Coronary artery (tissue), 2 donors: ENCODE measurements around the gene COL5A1.
A peak's percentile ranks its signal among the peaks of the same experiment; 100 is the strongest.

Experiments used
- DNase-seq: peaks from one replicate; pipeline ENCODE4 v3.0.0-alpha.2; 2017; ENCODE audit warnings: low spot score
- H3K27ac ChIP-seq, 2 donors: fragments of 200-600 bp; sonication (generic); one replicate each; pipeline ENCODE4 v1.5.1; 2016 to 2019
- H3K4me3 ChIP-seq: fragments of 200-600 bp; sonication (generic); 2 replicates; pipeline ENCODE4 v1.5.1; 2016; ENCODE audit warnings: mild to moderate bottlenecking, moderate library complexity
- TF ChIP-seq, protein P1 (sequence below): fragments of 200-600 bp; sonication (generic); IDR thresholded peaks from one replicate; pipeline ENCODE4 v1.5.1; 2019; ENCODE audit warnings: antibody characterized with exemption

The COL5A1 gene

DNA sequence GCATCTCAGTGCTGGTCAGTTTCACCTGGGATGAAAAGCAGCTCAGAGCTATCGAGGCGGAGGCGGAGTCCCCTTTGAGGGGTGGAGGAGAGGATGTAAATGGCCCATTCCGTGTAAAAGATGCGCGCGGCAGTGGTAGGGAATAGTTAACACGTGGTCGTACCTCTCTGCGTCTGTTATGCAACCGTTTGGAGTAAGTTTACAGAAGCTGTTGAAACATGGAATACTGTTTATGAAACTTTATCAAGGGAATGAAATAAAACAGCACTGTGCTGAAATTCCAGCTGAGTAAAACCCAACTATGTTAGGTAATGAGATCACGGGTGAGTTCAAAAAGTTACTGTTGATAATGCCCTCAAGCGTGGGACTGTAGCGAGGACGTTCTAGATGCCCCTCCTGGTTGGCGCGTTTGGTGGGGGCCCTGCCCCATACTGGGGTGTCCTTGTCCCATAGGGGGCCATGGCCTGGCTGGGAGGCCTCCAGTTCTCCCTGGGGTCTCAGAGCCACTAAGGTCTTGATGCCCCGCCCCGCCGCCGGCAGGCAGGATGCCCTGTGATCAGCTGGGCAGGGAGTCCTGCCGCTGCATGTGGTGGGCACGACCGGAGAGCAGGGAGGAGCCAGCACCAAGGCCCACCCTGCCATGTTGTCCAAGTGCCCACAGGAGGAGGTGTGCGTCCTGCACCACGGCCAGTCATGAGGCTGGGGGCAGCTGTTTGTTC is 90.9 kb downstream of the COL5A1 start:
- peak overlapping the region in 1 of 2 donors; percentile 37 for H3K27ac ChIP-seq
- H3K4me3 ChIP-seq: no peak overlapping the region
- TF ChIP-seq, protein P1, sequence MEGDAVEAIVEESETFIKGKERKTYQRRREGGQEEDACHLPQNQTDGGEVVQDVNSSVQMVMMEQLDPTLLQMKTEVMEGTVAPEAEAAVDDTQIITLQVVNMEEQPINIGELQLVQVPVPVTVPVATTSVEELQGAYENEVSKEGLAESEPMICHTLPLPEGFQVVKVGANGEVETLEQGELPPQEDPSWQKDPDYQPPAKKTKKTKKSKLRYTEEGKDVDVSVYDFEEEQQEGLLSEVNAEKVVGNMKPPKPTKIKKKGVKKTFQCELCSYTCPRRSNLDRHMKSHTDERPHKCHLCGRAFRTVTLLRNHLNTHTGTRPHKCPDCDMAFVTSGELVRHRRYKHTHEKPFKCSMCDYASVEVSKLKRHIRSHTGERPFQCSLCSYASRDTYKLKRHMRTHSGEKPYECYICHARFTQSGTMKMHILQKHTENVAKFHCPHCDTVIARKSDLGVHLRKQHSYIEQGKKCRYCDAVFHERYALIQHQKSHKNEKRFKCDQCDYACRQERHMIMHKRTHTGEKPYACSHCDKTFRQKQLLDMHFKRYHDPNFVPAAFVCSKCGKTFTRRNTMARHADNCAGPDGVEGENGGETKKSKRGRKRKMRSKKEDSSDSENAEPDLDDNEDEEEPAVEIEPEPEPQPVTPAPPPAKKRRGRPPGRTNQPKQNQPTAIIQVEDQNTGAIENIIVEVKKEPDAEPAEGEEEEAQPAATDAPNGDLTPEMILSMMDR: no peak
- DNase-seq: no peak

DNA sequence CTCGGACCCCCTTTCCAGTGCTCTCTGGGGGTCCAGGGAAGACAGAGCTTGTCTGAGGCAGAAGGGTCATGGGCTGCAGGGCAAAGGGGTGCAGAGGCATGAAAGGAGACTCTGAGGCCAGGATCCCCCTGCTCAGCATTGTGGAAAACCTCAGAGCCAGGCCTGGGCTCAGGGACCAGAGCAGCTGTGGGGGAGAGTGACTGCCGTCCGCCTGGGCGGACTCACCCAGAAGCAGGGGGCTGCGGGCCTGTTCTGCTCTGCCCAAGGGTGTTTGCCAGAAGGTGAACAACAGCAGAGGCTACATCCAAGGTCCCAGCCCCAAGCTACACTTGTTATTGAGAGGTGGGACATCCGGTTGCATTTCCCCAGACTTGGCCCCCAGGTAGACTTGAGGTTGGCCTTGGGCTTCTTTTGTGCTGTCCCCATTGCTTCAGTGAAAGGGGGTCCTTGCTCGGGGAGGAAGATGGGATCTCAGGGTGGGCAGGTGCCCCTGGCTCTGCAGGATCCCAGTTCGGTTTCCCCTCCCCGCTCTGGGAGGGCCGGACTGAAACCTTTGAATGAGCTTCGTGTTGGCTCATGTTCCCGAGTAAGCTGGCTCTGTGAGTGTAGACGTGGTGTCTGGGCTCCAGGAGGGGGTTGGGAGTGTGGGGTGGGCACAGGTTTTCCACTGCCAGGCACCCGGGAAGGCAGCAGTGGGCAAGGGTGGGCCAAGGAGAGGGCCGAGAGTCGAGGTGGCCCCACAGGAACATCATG is 92.1 kb downstream of the COL5A1 start:
- Histone ChIP-seq H3K27ac (peak overlapping the region in 1 of 2 donors; percentile 37), H3K4me3 (no peak overlapping the region)
- TF ChIP-seq, protein P1: no peak
- no peak for DNase-seq

DNA sequence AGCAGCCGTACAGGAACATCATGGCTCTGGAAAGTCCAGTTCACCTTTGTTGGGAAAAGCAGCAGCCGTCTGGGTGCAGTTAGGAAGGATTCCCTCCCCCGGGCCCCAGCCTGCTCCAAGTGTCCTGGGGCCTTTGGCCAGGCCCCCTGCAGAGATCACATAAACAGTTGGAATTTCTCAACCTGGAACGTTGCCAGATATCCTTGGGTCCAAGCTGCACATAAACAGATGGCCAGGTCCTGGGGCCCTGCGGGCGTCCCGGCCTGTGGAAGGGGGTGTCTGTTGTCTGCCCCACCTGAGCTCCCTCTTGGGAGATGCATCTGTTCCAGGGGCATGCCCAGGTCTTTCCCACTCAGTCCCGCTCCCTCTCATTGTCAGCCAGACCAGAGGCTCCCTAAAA is 92.7 kb downstream of the COL5A1 start:
- no peak overlapping the region for H3K4me3 ChIP-seq
- DNase-seq: no peak
- TF ChIP-seq, protein P1: no peak
- H3K27ac ChIP-seq: peak overlapping the region in 1 of 2 donors; percentile 37

DNA sequence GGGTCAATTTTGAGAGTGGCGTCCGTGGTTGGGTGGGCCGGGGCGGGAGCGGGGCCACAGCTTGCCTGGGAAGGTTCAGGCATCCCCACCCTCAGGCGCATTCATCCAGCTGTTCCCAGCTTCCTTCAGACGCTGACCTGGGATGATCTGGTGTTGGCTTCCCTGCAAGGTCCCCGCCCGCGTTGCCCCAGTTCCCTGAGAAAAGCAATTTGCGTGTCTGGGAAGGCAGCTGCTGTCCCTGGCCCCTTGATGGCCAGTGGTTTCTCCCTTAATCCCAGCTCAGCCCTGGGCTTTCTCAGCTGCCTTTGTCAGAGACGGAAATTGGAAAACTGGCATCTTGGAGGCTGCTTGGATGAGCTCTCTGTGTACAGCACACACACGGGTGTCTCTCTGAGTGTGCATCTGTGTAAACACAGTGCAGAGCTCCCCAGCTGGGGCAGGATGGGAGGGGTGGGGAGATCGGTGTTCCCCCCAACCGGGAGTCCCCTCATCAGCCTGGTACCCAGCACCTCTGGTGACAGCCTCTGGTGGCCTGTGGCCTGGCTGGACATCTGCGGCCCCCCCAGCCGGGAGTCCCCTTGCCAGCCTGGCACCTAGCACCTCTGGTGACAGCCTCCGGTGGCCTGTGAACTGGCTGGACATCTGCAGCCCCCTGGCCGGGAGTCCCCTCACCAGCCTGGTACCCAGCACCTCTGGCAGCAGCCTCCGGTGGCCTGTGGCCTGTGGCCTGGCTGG is 94.0 kb downstream of the COL5A1 start:
- H3K27ac ChIP-seq: peak overlapping the region in 1 of 2 donors; percentile 68
- DNase-seq: no peak
- no peak overlapping the region for H3K4me3 ChIP-seq
- TF ChIP-seq, protein P1: no peak

DNA sequence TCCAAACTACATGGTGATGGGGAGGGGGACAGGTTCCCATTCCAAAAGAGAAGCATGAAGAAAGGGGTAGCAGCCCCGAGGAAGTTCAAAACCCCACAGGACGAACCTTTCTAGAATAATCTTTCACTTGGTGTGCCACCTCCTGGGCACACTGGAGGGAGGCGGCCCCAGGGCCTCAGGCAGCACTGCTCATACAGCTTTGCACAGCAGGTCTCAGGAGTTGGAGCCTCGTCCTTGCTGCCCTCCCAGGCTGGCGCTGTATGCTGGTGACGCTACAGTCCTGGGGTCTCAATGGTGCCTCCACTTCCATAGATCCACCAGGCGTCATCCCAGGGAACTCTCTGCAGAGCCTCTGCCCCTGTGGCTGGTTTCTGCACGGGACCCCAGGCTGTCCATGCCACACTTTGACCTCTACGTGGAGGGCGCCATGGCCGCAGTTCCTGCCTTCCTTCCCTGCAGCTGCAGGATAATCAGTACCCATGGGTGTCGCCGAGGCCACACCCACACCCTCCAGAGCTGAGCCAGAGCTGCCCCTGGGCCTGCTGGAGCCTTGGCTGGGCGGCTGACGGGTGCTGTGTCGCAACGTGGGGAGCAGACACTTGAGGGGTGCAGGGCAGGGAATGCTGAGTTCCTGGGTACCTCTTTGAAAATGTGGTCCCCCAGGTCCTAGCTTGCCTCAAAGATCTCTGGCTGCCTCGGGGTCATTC is 95.3 kb downstream of the COL5A1 start:
- no peak overlapping the region for H3K4me3 ChIP-seq
- TF ChIP-seq, protein P1: no peak
- DNase-seq: no peak
- no peak overlapping the region for H3K27ac ChIP-seq

DNA sequence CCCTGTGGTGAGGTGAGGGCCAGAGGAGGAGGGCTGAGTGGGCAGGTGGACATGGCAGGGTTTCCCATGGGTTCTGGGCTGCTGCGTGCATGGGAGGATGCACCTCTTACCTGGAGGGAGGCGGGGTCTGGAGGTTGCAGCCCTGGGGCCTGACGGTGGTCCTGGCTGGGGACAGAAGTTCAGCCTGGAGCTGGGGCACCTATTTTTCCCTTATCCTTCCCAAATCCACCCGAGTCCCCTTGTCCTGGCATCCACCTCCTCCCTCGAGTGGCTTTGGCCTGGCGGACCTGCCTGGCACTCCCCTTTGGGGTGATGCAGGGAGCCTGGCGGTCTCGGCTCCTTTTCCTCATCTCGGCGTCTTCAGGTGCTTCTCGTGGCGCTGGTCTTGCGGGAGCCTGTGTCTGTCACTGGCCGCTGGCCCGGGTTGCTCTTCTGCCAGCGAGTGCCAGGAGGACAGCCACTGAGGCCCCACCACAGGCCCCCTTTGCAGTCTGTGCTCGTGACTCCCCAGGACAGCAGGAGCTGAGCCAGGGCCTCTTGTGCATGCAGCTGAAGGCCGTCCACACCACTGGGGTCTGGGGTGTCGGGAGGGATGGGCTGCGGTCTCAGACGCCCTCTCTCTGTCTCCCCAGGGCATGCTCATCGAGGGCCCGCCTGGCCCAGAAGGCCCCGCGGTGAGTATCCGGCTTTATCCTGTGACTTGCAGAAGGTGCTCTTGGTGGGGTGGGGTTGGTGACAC is 96.4 kb downstream of the COL5A1 start:
- no peak overlapping the region for H3K27ac ChIP-seq
- no peak for DNase-seq
- TF ChIP-seq, protein P1: no peak
- no peak overlapping the region for H3K4me3 ChIP-seq
